RWPE1 (cell line): ENCODE results near the gene CTSE.

Experiments used
- CTCF ChIA-PET: fragments of 350-600 bp; sonication (Branson Sonifier 250); formaldehyde crosslinking; extraction: SDS; loops from one replicate; lab custom pipeline; 2021; lab: Yijun Ruan, JAX
- POLR2A ChIA-PET: fragments of 400-600 bp; formaldehyde crosslinking; extraction: SDS; loops from one replicate; lab custom pipeline; 2020; ENCODE audit warnings: antibody characterized with exemption; ENCODE audit not compliant: low non-redundant PET; lab: Yijun Ruan, JAX
- DNase-seq: peaks from one replicate; pipeline ENCODE4 v3.0.0; 2012; ENCODE audit warnings: low spot score
- H3K27ac ChIP-seq: fragments of 450-650 bp; 2 replicates; pipeline ENCODE4 v1.5.1; 2017
- CTCF ChIP-seq: fragments of 450-650 bp; conservative IDR thresholded peaks from 2 replicates; pipeline ENCODE4 v1.5.1; 2017; ENCODE audit warnings: low read depth, mild to moderate bottlenecking

Gene CTSE

GRCh38 chr1:206040328-206040727 is 16.6 kb upstream of the CTSE start:
- ChIA-PET POLR2A (no interaction called here), CTCF (interaction anchor here (0.8 to 1.0 kb wide), 2 partner anchors 10 to 11 kb away, joined by 4 to 10 read pairs; no protein-coding TSS in a partner anchor)
- DNase-seq: no peak
- H3K27ac ChIP-seq: no peak overlapping the region
- no peak for TF ChIP-seq CTCF

GRCh38 chr1:206039046-206039973 is 15.6 kb upstream of the CTSE start:
- POLR2A ChIA-PET: no interaction called here
- DNase-seq: no peak

GRCh38 chr1:206037581-206037980 is 13.9 kb upstream of the CTSE start:
- no peak for DNase-seq
- ChIA-PET POLR2A (no interaction called here), CTCF (interaction anchor here (0.5 to 1.1 kb wide), 3 partner anchors 60 to 1458 kb away, joined by 3 to 5 read pairs (median 4); partner anchors contain the start of gene CR1)
- TF ChIP-seq CTCF: no peak
- H3K27ac ChIP-seq: no peak overlapping the region

More at GRCh38 chr1:206039046-206039973, 15.6 kb upstream of the CTSE start:
- H3K27ac ChIP-seq: no peak overlapping the region
- CTCF ChIA-PET: interaction anchor here (0.7 to 1.0 kb wide), 4 partner anchors 9 to 423 kb away, joined by 3 to 11 read pairs (median 7); no protein-coding TSS in a partner anchor
- no peak for TF ChIP-seq CTCF

- no peak for TF ChIP-seq CTCF
- no peak overlapping the region for H3K27ac ChIP-seq
- CTCF ChIA-PET: interaction anchor here (0.5 to 1.1 kb wide), 5 partner anchors 26 to 1459 kb away, joined by 3 to 13 read pairs (median 4); partner anchors contain the start of gene CR1
- DNase-seq: no peak
- POLR2A ChIA-PET: no interaction called here
Observed at GRCh38 chr1:206036663-206037455, 13.2 kb upstream of the CTSE start.

- H3K27ac ChIP-seq: no peak overlapping the region
- no peak for TF ChIP-seq CTCF
- no peak for DNase-seq
- CTCF ChIA-PET: interaction anchor here (1.4 kb wide), 1 partner anchor 72 kb away, joined by 7 read pairs; no protein-coding TSS in a partner anchor
- POLR2A ChIA-PET: no interaction called here
Observed at GRCh38 chr1:206035027-206035426, 11.3 kb upstream of the CTSE start.
